ENCODE data around the gene IL4I1.

Gene IL4I1

GRCh38 chr19:49884760-49885159 is 11.9 kb downstream of the IL4I1 start:
- no peak for TF ChIP-seq CTCF (IDR thresholded peaks at IDR 0.05; ENCODE audit: extremely low read depth, missing control alignments)
- DNase-seq (ENCODE audit: low spot score) = no peak

- TF ChIP-seq CTCF (IDR thresholded peaks at IDR 0.05; ENCODE audit: extremely low read depth, missing control alignments) = no peak
- DNase-seq (ENCODE audit: low spot score) = no peak
Observed at GRCh38 chr19:49884109-49884508, 12.6 kb downstream of the IL4I1 start.

- no peak for DNase-seq (ENCODE audit: low spot score)
- TF ChIP-seq CTCF (IDR thresholded peaks at IDR 0.05; ENCODE audit: extremely low read depth, missing control alignments) = no peak
Observed at GRCh38 chr19:49883094-49883493, 13.6 kb downstream of the IL4I1 start.

GRCh38 chr19:49882643-49883042 is 14.0 kb downstream of the IL4I1 start:
- no peak for DNase-seq (ENCODE audit: low spot score)
- TF ChIP-seq CTCF (IDR thresholded peaks at IDR 0.05; ENCODE audit: extremely low read depth, missing control alignments) = no peak

GRCh38 chr19:49881672-49882394 is 14.9 kb downstream of the IL4I1 start:
- DNase-seq (ENCODE audit: low spot score) = no peak
- TF ChIP-seq CTCF (IDR thresholded peaks at IDR 0.05; ENCODE audit: extremely low read depth, missing control alignments) = no peak

- no peak for DNase-seq (ENCODE audit: low spot score)
- TF ChIP-seq CTCF (IDR thresholded peaks at IDR 0.05; ENCODE audit: extremely low read depth, missing control alignments) = no peak
Observed at GRCh38 chr19:49881186-49881585, 15.5 kb downstream of the IL4I1 start.

- no peak for TF ChIP-seq CTCF (IDR thresholded peaks at IDR 0.05; ENCODE audit: extremely low read depth, missing control alignments)
- DNase-seq (ENCODE audit: low spot score) = no peak
Observed at GRCh38 chr19:49880162-49880869, 16.4 kb downstream of the IL4I1 start.
